H1 (cell line): ENCODE results near the gene MMP27. TPM values are rescaled to one million over a fixed set of nuclear protein-coding genes. Genes with fewer than 3 reads are reported as not detected.

Experiments
- CTCF ChIA-PET: fragments of 300-600 bp; sonication (Branson Sonifier 250); formaldehyde crosslinking; loops from one replicate; lab custom pipeline; 2021; ENCODE audit not compliant: partially characterized antibody; lab: Charles Lee
- POLR2A ChIA-PET: fragments of 300-600 bp; sonication (Branson Sonifier 250); formaldehyde crosslinking; loops from one replicate; lab custom pipeline; 2021; ENCODE audit warnings: inconsistent platforms; ENCODE audit not compliant: partially characterized antibody; lab: Charles Lee
- DNase-seq, 2 experiments: peaks; one replicate each; pipeline versions ENCODE4 v3.0.0 to v3.0.0-alpha.2; 2010 to 2022; ENCODE audit warnings: low spot score in 2 of 2, low read depth in 1 of 2, mixed read lengths in 1 of 2
- FAIRE-seq: peaks from 2 replicates; lab custom pipeline; 2011; peaks lifted over from hg19 to GRCh38; lab: Jason Lieb, UNC
- H2AFZ ChIP-seq: 2 replicates; pipeline ENCODE4 v1.8.1; 2012; ENCODE audit warnings: low read length, inconsistent platforms
- H2AK5ac ChIP-seq: 2 replicates; pipeline ENCODE4 v1.6.1; 2013; ENCODE audit warnings: low read depth, low read length
- H2BK120ac ChIP-seq: replicated peaks from 2 replicates; pipeline ENCODE3; 2013; ENCODE audit warnings: low read depth, low read length, inconsistent platforms
- H2BK12ac ChIP-seq: 2 replicates; pipeline ENCODE4 v1.6.1; 2013; ENCODE audit warnings: low read depth, low read length
- H2BK15ac ChIP-seq: 2 replicates; pipeline ENCODE4 v1.6.1; 2013; ENCODE audit warnings: low read length
- H2BK20ac ChIP-seq: 2 replicates; pipeline ENCODE4 v1.6.1; 2013; ENCODE audit warnings: low read length
- H2BK5ac ChIP-seq: 2 replicates; pipeline ENCODE4 v1.6.1; 2013; ENCODE audit warnings: low read depth, low read length
- H3K14ac ChIP-seq: 2 replicates; pipeline ENCODE4 v1.6.1; 2013; ENCODE audit warnings: inconsistent platforms; ENCODE audit not compliant: insufficient read length
- H3K18ac ChIP-seq: 2 replicates; pipeline ENCODE4 v1.6.1; 2013; ENCODE audit warnings: low read length; ENCODE audit errors: extremely low read depth
- H3K23ac ChIP-seq: 2 replicates; pipeline ENCODE4 v1.6.1; 2013; ENCODE audit warnings: inconsistent platforms; ENCODE audit not compliant: insufficient read length
- H3K23me2 ChIP-seq: 2 replicates; pipeline ENCODE4 v1.6.1; 2013; ENCODE audit warnings: low read depth, low read length
- H3K27ac ChIP-seq: 2 replicates; pipeline ENCODE4 v1.6.1; 2011; ENCODE audit warnings: low read depth, low read length, inconsistent platforms
- H3K27me3 ChIP-seq, 4 experiments: replicated peaks in 1 of 4; 1 replicate in 1 of 4; 2 replicates in 3 of 4; pipeline versions ENCODE4 v1.6.1 to v1.8.1; 2011 to 2013; ENCODE audit warnings: low read length in 3 of 4, mild to moderate bottlenecking in 3 of 4, inconsistent platforms in 2 of 4, mixed read lengths in 2 of 4, moderate library complexity in 1 of 4; ENCODE audit not compliant: control insufficient read depth in 3 of 4, insufficient read depth in 3 of 4; ENCODE audit errors: extremely low read depth in 1 of 4
- H3K36me3 ChIP-seq, 4 experiments: 2 replicates each; pipeline versions ENCODE4 v1.6.1 to v1.8.1; 2011 to 2013; ENCODE audit warnings: mild to moderate bottlenecking in 4 of 4, low read length in 3 of 4, moderate library complexity in 2 of 4, control low read depth in 1 of 4, inconsistent platforms in 1 of 4; ENCODE audit not compliant: insufficient read depth in 4 of 4, control insufficient read depth in 2 of 4
- H3K4ac ChIP-seq: replicated peaks from 2 replicates; pipeline ENCODE3; 2013; ENCODE audit warnings: low read length, low read depth, mixed read lengths, inconsistent platforms; ENCODE audit not compliant: insufficient read length
- H3K4me1 ChIP-seq, 4 experiments: replicated peaks in 1 of 4; 1 replicate in 1 of 4; 2 replicates in 3 of 4; pipeline versions ENCODE4 v1.6.1 to v1.8.1; 2011 to 2013; ENCODE audit warnings: low read length in 3 of 4, inconsistent platforms in 2 of 4, mixed read lengths in 1 of 4; ENCODE audit not compliant: insufficient read depth in 4 of 4, control insufficient read depth in 3 of 4
- H3K4me2 ChIP-seq, 2 experiments: 2 replicates each; pipeline versions ENCODE4 v1.6.1 to v1.8.1; 2011 to 2013; ENCODE audit warnings: low read depth in 2 of 2, low read length in 2 of 2, control low read depth in 1 of 2, inconsistent platforms in 1 of 2, mild to moderate bottlenecking in 1 of 2; ENCODE audit not compliant: insufficient read depth in 1 of 2
- H3K4me3 ChIP-seq, 4 experiments: fragments of 200-600, 300-600 bp in 1 of 4; sonication (generic), shearing (Covaris generic), sonication (Bioruptor Twin) in 1 of 4; 2 replicates each; pipeline versions ENCODE4 v1.5.1 to v1.8.1; 2011 to 2016; ENCODE audit warnings: low read length in 4 of 4, low read depth in 3 of 4, control low read depth in 2 of 4, inconsistent platforms in 2 of 4, mild to moderate bottlenecking in 2 of 4, mixed read lengths in 1 of 4, moderate library complexity in 1 of 4; ENCODE audit not compliant: insufficient read depth in 2 of 4; ENCODE audit errors: extremely low read depth in 1 of 4
- H3K56ac ChIP-seq: replicated peaks from 2 replicates; pipeline ENCODE3; 2013; ENCODE audit warnings: low read depth, mild to moderate bottlenecking, mixed read lengths, low read length, inconsistent platforms; ENCODE audit not compliant: insufficient read length
- H3K79me1 ChIP-seq: 2 replicates; pipeline ENCODE4 v1.6.1; 2013; ENCODE audit warnings: low read depth, low read length, control low read depth
- H3K79me2 ChIP-seq, 2 experiments: 2 replicates each; pipeline versions ENCODE4 v1.6.1 to v1.8.1; 2012 to 2013; ENCODE audit warnings: low read length in 2 of 2, mild to moderate bottlenecking in 2 of 2, inconsistent platforms in 1 of 2; ENCODE audit not compliant: insufficient read depth in 2 of 2, control insufficient read depth in 1 of 2
- H3K9ac ChIP-seq, 4 experiments: replicated peaks in 1 of 4; 1 replicate in 1 of 4; 2 replicates in 3 of 4; pipeline versions ENCODE4 v1.6.1 to v1.8.1; 2011 to 2013; ENCODE audit warnings: low read depth in 3 of 4, low read length in 3 of 4, control low read depth in 2 of 4, mild to moderate bottlenecking in 2 of 4, moderate library complexity in 2 of 4, inconsistent platforms in 1 of 4; ENCODE audit errors: extremely low read depth in 1 of 4
- H3K9me3 ChIP-seq, 2 experiments: 2 replicates each; pipeline versions ENCODE4 v1.6.1 to v1.8.1; 2012 to 2013; ENCODE audit warnings: mild to moderate bottlenecking in 2 of 2, moderate library complexity in 2 of 2, control low read depth in 1 of 2, inconsistent platforms in 1 of 2, low read depth in 1 of 2, low read length in 1 of 2, mixed read lengths in 1 of 2; ENCODE audit not compliant: insufficient read depth in 2 of 2
- H4K20me1 ChIP-seq, 2 experiments: replicated peaks in 1 of 2; 2 replicates each; pipeline versions ENCODE3 to v1.8.1; 2011 to 2013; ENCODE audit warnings: inconsistent platforms in 2 of 2, low read length in 2 of 2, mild to moderate bottlenecking in 1 of 2; ENCODE audit not compliant: insufficient read depth in 2 of 2, control insufficient read depth in 1 of 2
- H4K5ac ChIP-seq: 2 replicates; pipeline ENCODE4 v1.6.1; 2013; ENCODE audit warnings: low read length, low read depth, mixed read lengths, inconsistent platforms; ENCODE audit not compliant: insufficient read length
- H4K8ac ChIP-seq: 2 replicates; pipeline ENCODE4 v1.8.0; 2013; ENCODE audit warnings: mild to moderate bottlenecking, moderate library complexity, low read length, inconsistent platforms; ENCODE audit not compliant: insufficient read depth; ENCODE audit errors: extremely low read depth
- H4K91ac ChIP-seq: replicated peaks from 2 replicates; pipeline ENCODE3; 2013; ENCODE audit warnings: low read length, mixed read lengths, inconsistent platforms; ENCODE audit not compliant: insufficient read length
- CREB1 ChIP-seq: IDR thresholded peaks from 2 replicates; pipeline ENCODE4 v1.6.1; 2012; ENCODE audit warnings: inconsistent platforms
- WGBS, 2 experiments: shearing (Covaris generic) in 1 of 2; methylation state at CpG; one replicate each; pipeline versions ENCODE4 v1.1.6 to v1.1.7; 2013 to 2015; ENCODE audit warnings: low lambda C conversion rate in 2 of 2, mixed read lengths in 2 of 2, inconsistent platforms in 1 of 2, low coverage in 1 of 2, missing lambda C conversion rate in 1 of 2; ENCODE audit not compliant: insufficient replicate concordance in 2 of 2, insufficient coverage in 1 of 2, insufficient read length in 1 of 2; ENCODE audit errors: extremely low coverage in 1 of 2, missing lambda C conversion rate in 1 of 2; 5-methylcytosine and 5-hydroxymethylcytosine counted together
- polyA plus RNA-seq, 7 experiments: library from polyadenylated mRNA; depleted of rRNA in 3 of 7; stranded (reverse) in 5 of 7; unstranded in 2 of 7; fragments of >200 nt in 5 of 7; fragments of 200-250 nt in 2 of 7; gene quantifications; 1 replicate in 5 of 7; 2 replicates in 1 of 7; 4 replicates in 1 of 7; pipeline versions ENCODE4 v1.2.1 to v1.2.3, GENCODE V29; 2011 to 2013; ENCODE audit warnings: missing spikeins in 2 of 7, mixed read lengths in 2 of 7
- total RNA-seq: library from RNA; stranded (reverse); fragmentation: NEBNext Ultra II Directional; extraction: Animal tissue kit (Norgen Biotek cat#: 25700); gene quantifications from 2 replicates; pipeline ENCODE4 v1.2.1, GENCODE V29; 2021

The MMP27 gene
- total and polyA plus RNA-seq, 2 of the 8 experiments (the other 6 are each of a cell fraction or from before 2014, with no cell fraction given), result not detected

DNA sequence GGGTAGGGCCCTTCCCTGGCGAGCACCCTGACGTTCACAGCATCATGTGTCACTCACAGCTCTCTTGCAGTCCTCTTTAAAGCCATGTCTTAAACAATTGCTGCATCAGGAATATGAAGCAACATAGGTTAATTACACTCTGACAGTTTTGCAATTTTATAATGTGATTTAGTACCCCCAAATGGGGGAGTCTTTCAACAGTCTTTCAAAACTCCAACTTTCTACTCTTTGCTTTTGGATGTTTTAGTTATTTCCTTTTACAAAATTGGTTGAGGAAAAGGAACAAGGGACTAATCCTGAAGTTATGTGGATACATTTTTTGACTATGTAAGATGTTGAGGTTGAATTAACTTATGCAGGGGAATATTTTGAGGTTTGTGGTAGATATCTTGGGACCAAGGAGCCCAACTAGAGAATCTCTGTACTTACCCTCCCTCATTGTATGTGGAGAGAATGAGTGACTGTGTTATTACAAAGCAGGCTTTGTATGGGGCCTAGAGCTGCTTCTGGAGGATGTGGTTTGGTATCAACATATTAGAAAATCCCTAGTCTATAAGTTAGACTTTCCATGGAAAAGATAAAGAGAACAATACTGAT, 19.4 kb upstream of the MMP27 start, which contains the start of gene MMP8:
TSS of gene MMP8 (minus strand) at position 51 of the 597 bp plus-strand sequence. CDS start 99 bp downstream, outside the sequence.
- no peak within 1 kb of the TSS for H3K4me3 ChIP-seq
- H4K91ac ChIP-seq, result no peak within 1 kb of the TSS
- H3K23me2 ChIP-seq, result no peaks in the 10 kb centered on the region
- H3K9ac ChIP-seq, result no peak within 1 kb of the TSS
- H3K4me2 ChIP-seq, result no peak within 1 kb of the TSS
- H2AK5ac ChIP-seq, result no peak within 1 kb of the TSS
- H4K8ac ChIP-seq, result no peak within 1 kb of the TSS
- no peaks in the 10 kb centered on the region for H3K4me1 ChIP-seq
- no peak within 1 kb of the TSS for H3K23ac ChIP-seq
- H3K79me1 ChIP-seq, result no peaks in the 10 kb centered on the region
- H2BK12ac ChIP-seq, result no peak within 1 kb of the TSS
- no peak within 1 kb of the TSS for H3K27ac ChIP-seq
- H3K9me3 ChIP-seq, result no peaks in the 10 kb centered on the region
- H3K4ac ChIP-seq, result no peak within 1 kb of the TSS
- CTCF ChIA-PET, result interaction anchor here (0.9 kb wide), 1 partner anchor 334 kb away, joined by 3 read pairs; no protein-coding TSS in a partner anchor
- WGBS, 2 experiments, result 36% methylated on average over 2 of the region's 2 CpGs; no CpG with 5 or more reads in 1 of the 2 experiments
- H3K79me2 ChIP-seq, result no peaks in the 10 kb centered on the region
- H3K27me3 ChIP-seq, result peaks cover 0 to 1% (median 0%) of the 10 kb centered on the region in 4 experiments; a peak in 1 of 7 replicates
- H3K36me3 ChIP-seq, result no peaks in the 10 kb centered on the region
- DNase-seq, result no peak
- no peaks in the 10 kb centered on the region for H4K20me1 ChIP-seq
- no peak within 1 kb of the TSS for H2BK120ac ChIP-seq
- no peak within 1 kb of the TSS for H4K5ac ChIP-seq
- POLR2A ChIA-PET, result no interaction called here
- H2AFZ ChIP-seq, result no peak within 1 kb of the TSS
- no peak within 1 kb of the TSS for H3K18ac ChIP-seq
- FAIRE-seq, result no peak
- H2BK5ac ChIP-seq, result no peak within 1 kb of the TSS
- H2BK20ac ChIP-seq, result no peak within 1 kb of the TSS
- H3K56ac ChIP-seq, result no peak within 1 kb of the TSS
- no peak within 1 kb of the TSS for H2BK15ac ChIP-seq
- H3K14ac ChIP-seq, result no peak within 1 kb of the TSS
- no peak for TF ChIP-seq CREB1
